Mesenchymal stem cell (in vitro differentiated cells and primary cell): Measurements from ENCODE around the gene DLGAP1.

Experiments used
- DNase-seq: peaks from one replicate; pipeline ENCODE4 v3.0.0-alpha.2; 2013
- H2AFZ ChIP-seq: one replicate; pipeline ENCODE4 v1.6.1; 2013; ENCODE audit warnings: low read depth, mild to moderate bottlenecking, control low read depth, inconsistent platforms, low read length, moderate library complexity
- H2AK5ac ChIP-seq: 2 replicates; pipeline ENCODE4 v1.6.1; 2013; ENCODE audit warnings: low read length, moderate library complexity, mild to moderate bottlenecking, inconsistent platforms; ENCODE audit not compliant: severe bottlenecking
- H2BK120ac ChIP-seq: one replicate; pipeline ENCODE4 v1.6.1; 2013; ENCODE audit warnings: low read depth, mild to moderate bottlenecking, inconsistent platforms, low read length, moderate library complexity
- H2BK12ac ChIP-seq, 2 experiments: one replicate each; pipeline ENCODE4 v1.6.1; 2013; ENCODE audit warnings: inconsistent platforms in 2 of 2, low read length in 2 of 2, mild to moderate bottlenecking in 2 of 2, moderate library complexity in 2 of 2, control low read depth in 1 of 2
- H2BK15ac ChIP-seq: one replicate; pipeline ENCODE4 v1.6.1; 2013; ENCODE audit warnings: mild to moderate bottlenecking, low read depth, inconsistent platforms; ENCODE audit not compliant: poor library complexity, severe bottlenecking
- H2BK5ac ChIP-seq: 2 replicates; pipeline ENCODE4 v1.6.1; 2013; ENCODE audit warnings: low read depth, mild to moderate bottlenecking, low read length, control low read depth, inconsistent platforms; ENCODE audit not compliant: poor library complexity, severe bottlenecking
- H3K14ac ChIP-seq, 2 experiments: one replicate each; pipeline ENCODE4 v1.6.1; 2013; ENCODE audit warnings: inconsistent platforms in 2 of 2, low read length in 2 of 2, control low read depth in 1 of 2, mild to moderate bottlenecking in 1 of 2, moderate library complexity in 1 of 2
- H3K18ac ChIP-seq, 2 experiments: one replicate each; pipeline ENCODE4 v1.6.1; 2013; ENCODE audit warnings: inconsistent platforms in 2 of 2, low read length in 2 of 2, control low read depth in 1 of 2, low read depth in 1 of 2, mild to moderate bottlenecking in 1 of 2
- H3K23ac ChIP-seq, 2 experiments: one replicate each; pipeline ENCODE4 v1.6.1; 2013; ENCODE audit warnings: inconsistent platforms in 2 of 2, low read length in 2 of 2, mild to moderate bottlenecking in 2 of 2, moderate library complexity in 2 of 2, control low read depth in 1 of 2
- H3K27ac ChIP-seq: 2 replicates; pipeline ENCODE4 v1.5.1; 2013; ENCODE audit warnings: mild to moderate bottlenecking, moderate library complexity, low read length, control low read depth, inconsistent platforms; ENCODE audit not compliant: poor library complexity, severe bottlenecking
- H3K27me3 ChIP-seq, 2 experiments: 2 replicates each; pipeline versions ENCODE4 v1.6.1 to v1.7.0; 2013; ENCODE audit warnings: low read length in 2 of 2, mild to moderate bottlenecking in 2 of 2, moderate library complexity in 2 of 2, control low read depth in 1 of 2, inconsistent platforms in 1 of 2; ENCODE audit not compliant: control insufficient read depth in 1 of 2, insufficient read depth in 1 of 2
- H3K36me3 ChIP-seq, 2 experiments: 2 replicates each; pipeline versions ENCODE4 v1.6.1 to v1.7.0; 2013; ENCODE audit warnings: low read length in 2 of 2, control low read depth in 1 of 2, inconsistent platforms in 1 of 2, low read depth in 1 of 2, mild to moderate bottlenecking in 1 of 2; ENCODE audit not compliant: insufficient read depth in 2 of 2, control insufficient read depth in 1 of 2
- H3K4ac ChIP-seq, 2 experiments: one replicate each; pipeline ENCODE4 v1.6.1; 2013; ENCODE audit warnings: inconsistent platforms in 2 of 2, low read length in 2 of 2, mild to moderate bottlenecking in 2 of 2, moderate library complexity in 2 of 2, control low read depth in 1 of 2, low read depth in 1 of 2
- H3K4me1 ChIP-seq: 2 replicates; pipeline ENCODE4 v1.6.1; 2013; ENCODE audit warnings: low read depth, low read length, control low read depth; ENCODE audit not compliant: control insufficient read depth, insufficient read depth
- H3K4me2 ChIP-seq: 2 replicates; pipeline ENCODE4 v1.6.1; 2013; ENCODE audit warnings: low read length, mild to moderate bottlenecking, inconsistent platforms; ENCODE audit not compliant: poor library complexity, severe bottlenecking
- H3K4me3 ChIP-seq, 2 experiments: 2 replicates each; pipeline versions ENCODE4 v1.5.1 to v1.7.0; 2013; ENCODE audit warnings: low read length in 2 of 2, mild to moderate bottlenecking in 2 of 2, control low read depth in 1 of 2, low read depth in 1 of 2; ENCODE audit not compliant: insufficient read depth in 1 of 2
- H3K79me1 ChIP-seq: replicated peaks from 2 replicates; pipeline ENCODE4 v1.6.1; 2013; ENCODE audit warnings: mild to moderate bottlenecking, control low read depth, low read length, inconsistent platforms; ENCODE audit not compliant: poor library complexity, severe bottlenecking
- H3K9ac ChIP-seq: 2 replicates; pipeline ENCODE4 v1.7.0; 2013; ENCODE audit warnings: mild to moderate bottlenecking, low read length, moderate library complexity
- H3K9me3 ChIP-seq: 2 replicates; pipeline ENCODE4 v1.7.0; 2013; ENCODE audit warnings: mild to moderate bottlenecking, low read length; ENCODE audit not compliant: control insufficient read depth
- H4K8ac ChIP-seq: one replicate; pipeline ENCODE4 v1.6.1; 2013; ENCODE audit warnings: inconsistent platforms, mild to moderate bottlenecking, low read length, moderate library complexity
- H4K91ac ChIP-seq: one replicate; pipeline ENCODE4 v1.6.1; 2013; ENCODE audit warnings: mild to moderate bottlenecking, low read length, inconsistent platforms
- WGBS: methylation state at CpG from one replicate; pipeline ENCODE4 v1.1.7; 2013; ENCODE audit warnings: mixed read lengths; 5-methylcytosine and 5-hydroxymethylcytosine counted together

Gene DLGAP1

GRCh38 chr18:3486512-3486911, 968.6 kb downstream of the DLGAP1 start:
- Histone ChIP-seq H3K27ac (no peak overlapping the region), H3K36me3 (no peaks in the 10 kb centered on the region), H3K9ac (no peak overlapping the region), H3K4ac (no peak overlapping the region), H4K8ac (no peak overlapping the region), H2BK15ac (no peak overlapping the region), H2AFZ (no peak overlapping the region), H2BK12ac (no peak overlapping the region), H3K79me1 (no peaks in the 10 kb centered on the region), H3K9me3 (no peaks in the 10 kb centered on the region), H2BK5ac (no peak overlapping the region), H3K23ac (no peak overlapping the region), H4K91ac (no peak overlapping the region), H3K14ac (no peak overlapping the region), H2AK5ac (no peak overlapping the region), H3K27me3 (no peaks in the 10 kb centered on the region), H3K18ac (no peak overlapping the region), H3K4me3 (no peak overlapping the region), H3K4me1 (no peaks in the 10 kb centered on the region), H2BK120ac (no peak overlapping the region), H3K4me2 (no peak overlapping the region)
- WGBS: 82% methylated on average over 7 of the region's 7 CpGs
- no peak for DNase-seq

DNA sequence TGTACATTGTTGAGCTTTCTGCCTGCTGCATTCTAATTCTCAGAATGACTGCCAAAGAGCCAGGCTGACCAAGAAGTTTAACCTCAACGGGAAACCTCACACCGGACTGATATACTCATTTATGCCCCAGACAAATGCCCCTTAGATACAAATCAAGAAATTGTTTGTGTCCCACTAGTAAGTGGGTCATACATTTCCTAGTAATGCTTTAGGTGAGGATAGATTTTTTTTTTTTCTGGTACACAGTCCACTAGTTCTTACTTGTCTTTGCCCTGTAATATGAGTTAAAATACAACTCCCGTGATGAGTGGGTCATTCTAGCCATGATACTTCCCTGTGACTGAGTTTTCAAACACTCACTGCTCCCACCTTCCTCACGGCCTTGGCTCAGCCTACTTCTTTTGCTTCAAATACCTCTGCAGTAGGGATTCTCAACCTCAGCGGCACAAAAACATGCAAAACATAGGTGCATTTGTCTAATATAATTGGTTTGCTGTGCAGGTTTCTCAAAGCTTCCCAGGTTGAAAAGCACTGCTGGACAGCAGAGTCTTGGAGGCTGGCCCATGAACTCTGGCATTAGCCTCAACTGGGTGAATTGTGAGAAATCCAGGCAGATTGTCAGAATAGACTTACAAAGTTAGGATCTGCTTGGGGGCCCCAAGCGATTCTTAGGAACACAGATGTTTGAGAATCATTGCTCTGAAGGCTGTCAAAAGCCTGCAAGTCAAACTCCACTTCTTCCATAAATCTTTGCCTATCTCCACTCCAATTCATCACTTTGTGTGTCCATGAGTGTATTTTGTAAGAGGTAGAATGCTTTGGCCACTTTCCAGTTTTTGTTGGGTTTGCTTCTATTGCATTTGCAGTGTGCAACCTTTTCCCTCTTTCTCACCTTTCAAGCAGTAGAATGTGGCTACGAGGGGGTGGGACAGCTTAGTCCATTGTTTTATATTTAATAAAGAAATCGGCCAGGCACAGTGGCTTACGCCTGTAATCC, 969.7 kb downstream of the DLGAP1 start:
- DNase-seq: no peak
- H2AFZ ChIP-seq: no peak overlapping the region
- no peak overlapping the region for H3K14ac ChIP-seq
- H2BK5ac ChIP-seq: no peak overlapping the region
- H3K79me1 ChIP-seq: no peaks in the 10 kb centered on the region
- H2BK12ac ChIP-seq: no peak overlapping the region
- no peak overlapping the region for H3K4me3 ChIP-seq
- H2BK120ac ChIP-seq: no peak overlapping the region
- H3K27me3 ChIP-seq: no peaks in the 10 kb centered on the region
- H3K23ac ChIP-seq: no peak overlapping the region
- no peak overlapping the region for H4K91ac ChIP-seq
- H3K18ac ChIP-seq: no peak overlapping the region
- no peaks in the 10 kb centered on the region for H3K9me3 ChIP-seq
- no peak overlapping the region for H4K8ac ChIP-seq
- H3K27ac ChIP-seq: no peak overlapping the region
- H3K4me2 ChIP-seq: no peak overlapping the region
- H2BK15ac ChIP-seq: no peak overlapping the region
- H3K4ac ChIP-seq: no peak overlapping the region
- H3K9ac ChIP-seq: no peak overlapping the region
- H2AK5ac ChIP-seq: no peak overlapping the region
- WGBS: 91% methylated on average over 8 of the region's 9 CpGs
- H3K4me1 ChIP-seq: no peaks in the 10 kb centered on the region
- no peaks in the 10 kb centered on the region for H3K36me3 ChIP-seq

DNA sequence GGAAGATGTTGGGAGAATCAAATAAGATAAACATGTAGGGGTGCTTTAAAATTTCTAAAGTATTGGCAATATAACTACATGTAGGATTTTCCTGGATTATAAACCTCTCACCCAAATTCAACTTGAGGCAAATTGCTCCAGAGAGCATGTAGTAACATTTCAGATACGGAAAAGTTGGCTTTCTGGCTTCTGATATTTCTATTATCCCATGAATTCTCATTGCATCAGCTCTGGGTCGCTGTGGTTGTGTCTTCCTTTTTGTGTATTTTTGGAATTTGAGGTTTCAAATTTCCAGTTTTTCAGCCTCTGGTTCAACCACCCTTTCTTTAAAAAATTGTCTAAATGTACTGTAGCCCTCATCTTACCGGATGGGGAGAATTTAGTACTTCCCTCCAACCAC, 972.8 kb downstream of the DLGAP1 start:
- no peak overlapping the region for H2BK15ac ChIP-seq
- no peak overlapping the region for H2BK12ac ChIP-seq
- 100% methylated on average over 1 of the region's 3 CpGs for WGBS
- no peak for DNase-seq
- no peak overlapping the region for H3K9ac ChIP-seq
- no peak overlapping the region for H3K18ac ChIP-seq
- H3K4me2 ChIP-seq: no peak overlapping the region
- no peak overlapping the region for H3K14ac ChIP-seq
- no peaks in the 10 kb centered on the region for H3K79me1 ChIP-seq
- H2BK5ac ChIP-seq: no peak overlapping the region
- H3K27me3 ChIP-seq: no peaks in the 10 kb centered on the region
- no peak overlapping the region for H2AFZ ChIP-seq
- no peak overlapping the region for H3K23ac ChIP-seq
- no peaks in the 10 kb centered on the region for H3K4me1 ChIP-seq
- H4K8ac ChIP-seq: no peak overlapping the region
- H3K9me3 ChIP-seq: no peaks in the 10 kb centered on the region
- H4K91ac ChIP-seq: no peak overlapping the region
- no peak overlapping the region for H2BK120ac ChIP-seq
- H3K4me3 ChIP-seq: no peak overlapping the region
- no peak overlapping the region for H2AK5ac ChIP-seq
- no peaks in the 10 kb centered on the region for H3K36me3 ChIP-seq
- no peak overlapping the region for H3K4ac ChIP-seq
- no peak overlapping the region for H3K27ac ChIP-seq

DNA sequence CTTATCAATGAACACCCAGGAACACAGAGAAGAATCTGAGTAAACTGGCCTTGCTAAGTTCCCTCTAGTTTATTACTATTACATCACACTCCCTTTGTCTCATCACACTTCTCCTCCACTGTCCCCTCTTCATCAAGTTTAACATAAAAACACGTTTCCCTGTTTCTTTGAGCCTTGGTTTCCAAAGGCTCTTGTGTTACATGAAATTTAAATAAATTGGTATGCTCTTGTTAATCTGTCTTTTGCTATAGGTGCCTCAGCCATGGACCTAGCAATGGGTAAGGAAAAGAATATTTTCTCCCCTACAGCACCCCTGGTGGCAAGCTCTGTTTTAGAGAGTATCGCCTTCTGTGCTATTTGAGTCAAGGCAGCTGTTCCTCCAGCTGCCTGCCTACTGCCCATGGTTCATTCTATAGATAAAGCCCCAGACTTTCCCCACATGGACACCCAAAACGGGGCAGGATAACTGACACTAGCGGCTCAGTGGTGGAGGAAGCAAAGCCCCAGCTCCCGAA, 973.4 kb downstream of the DLGAP1 start:
- peak; percentile 51 for DNase-seq
- 44% methylated on average over 4 of the region's 5 CpGs for WGBS

More for the DNA sequence above, 973.4 kb downstream of the DLGAP1 start:
- Histone ChIP-seq H3K4me3 (no peak overlapping the region), H2AFZ (no peak overlapping the region), H3K9me3 (no peaks in the 10 kb centered on the region), H4K8ac (no peak overlapping the region), H2BK12ac (no peak overlapping the region), H3K23ac (no peak overlapping the region), H3K27me3 (no peaks in the 10 kb centered on the region), H3K4me2 (no peak overlapping the region), H2BK5ac (no peak overlapping the region), H4K91ac (no peak overlapping the region), H3K36me3 (no peaks in the 10 kb centered on the region), H3K14ac (no peak overlapping the region), H3K27ac (no peak overlapping the region), H3K4me1 (no peaks in the 10 kb centered on the region), H2BK15ac (no peak overlapping the region), H3K18ac (no peak overlapping the region), H3K4ac (no peak overlapping the region), H2BK120ac (peak overlapping the region; percentile 19), H3K9ac (no peak overlapping the region), H2AK5ac (no peak overlapping the region), H3K79me1 (no peaks in the 10 kb centered on the region)
